HG03442 (cell line): ENCODE results near the gene ACTR3C.
"Not testable (repeated sequence)": the region's sequence is repeated elsewhere in the genome, so short reads cannot be mapped to it uniquely, and the experiment has no call there.

Experiments used
- ATAC-seq: cut with Tn5 transposase; IDR thresholded peaks from one replicate; pipeline ENCODE4 v1.9.1; 2021; ENCODE audit warnings: mild to moderate bottlenecking, moderate library complexity; ENCODE audit not compliant: unreplicated experiment

Gene ACTR3C

DNA sequence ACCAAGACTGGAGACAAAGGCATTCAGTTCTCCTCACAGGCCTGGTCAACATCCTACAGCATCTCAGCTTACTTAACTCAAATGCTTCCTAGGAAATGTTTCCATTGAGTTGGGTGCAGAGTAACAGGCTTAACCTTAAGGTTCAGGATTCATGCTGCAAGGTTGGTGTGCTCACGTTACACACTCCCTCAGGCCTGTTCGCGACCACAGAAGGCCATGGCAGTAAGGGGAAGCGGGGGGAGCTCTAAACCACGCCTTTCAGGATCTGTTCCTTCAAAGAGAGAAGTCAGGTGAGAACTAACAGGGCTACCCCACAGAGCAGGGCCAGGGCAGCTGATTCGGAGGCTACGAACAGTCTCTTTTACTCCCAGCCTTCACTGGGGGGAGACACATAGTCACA lies 35.5 kb downstream of the ACTR3C start:
- ATAC-seq: not testable (repeated sequence)

DNA sequence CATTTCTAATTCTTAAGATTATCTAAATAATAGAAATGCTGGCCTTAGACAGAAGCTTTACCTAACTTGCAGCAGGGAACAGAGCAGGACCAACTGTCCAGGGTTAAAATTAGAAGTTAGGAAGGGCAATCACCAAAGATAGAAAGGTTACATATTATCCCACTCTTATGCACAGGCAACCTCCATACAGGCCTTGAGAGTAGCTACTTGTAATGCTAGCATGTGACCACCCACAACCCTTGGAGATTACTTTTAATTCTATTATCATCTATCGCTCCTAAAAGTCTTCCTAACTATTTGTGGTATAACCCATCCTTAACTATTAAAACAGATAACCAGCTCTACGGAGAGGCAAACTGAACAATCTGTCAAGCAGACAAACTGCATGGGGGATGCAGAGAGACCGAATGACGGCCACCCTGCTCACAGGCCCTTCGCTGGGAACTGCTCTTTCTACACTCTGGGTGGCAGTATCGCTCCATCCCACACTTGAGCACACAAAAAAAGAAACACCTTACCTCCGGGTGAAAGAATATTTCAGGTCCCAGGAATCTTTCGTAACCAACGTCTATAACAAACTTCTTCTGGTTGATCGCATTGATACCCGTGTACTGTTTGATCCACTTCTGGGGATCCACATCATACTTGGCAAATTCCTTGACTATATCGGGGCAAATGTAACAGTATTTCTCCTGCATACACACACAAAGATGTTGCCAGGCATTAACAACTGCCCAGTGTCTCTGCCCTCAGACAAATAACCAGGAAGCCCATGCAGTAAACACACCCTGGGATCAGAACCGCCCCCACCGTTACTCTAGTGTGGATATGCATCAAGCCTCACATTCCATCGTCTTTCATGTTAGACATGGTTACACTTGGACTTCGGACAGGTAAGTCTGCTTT lies 37.2 kb downstream of the ACTR3C start:
- ATAC-seq: peak; percentile 79

GRCh38 chr7:150283608-150284007 lies 39.7 kb downstream of the ACTR3C start:
- not testable (repeated sequence) for ATAC-seq

- not testable (repeated sequence) for ATAC-seq
Observed at GRCh38 chr7:150283111-150283510, 40.2 kb downstream of the ACTR3C start.

- ATAC-seq: not testable (repeated sequence)
Observed at GRCh38 chr7:150281681-150282403, 41.5 kb downstream of the ACTR3C start.

- not testable (repeated sequence) for ATAC-seq
Observed at GRCh38 chr7:150278383-150278782, 45.0 kb downstream of the ACTR3C start.

- ATAC-seq: not testable (repeated sequence)
Observed at GRCh38 chr7:150276132-150276695, 47.1 kb downstream of the ACTR3C start.

DNA sequence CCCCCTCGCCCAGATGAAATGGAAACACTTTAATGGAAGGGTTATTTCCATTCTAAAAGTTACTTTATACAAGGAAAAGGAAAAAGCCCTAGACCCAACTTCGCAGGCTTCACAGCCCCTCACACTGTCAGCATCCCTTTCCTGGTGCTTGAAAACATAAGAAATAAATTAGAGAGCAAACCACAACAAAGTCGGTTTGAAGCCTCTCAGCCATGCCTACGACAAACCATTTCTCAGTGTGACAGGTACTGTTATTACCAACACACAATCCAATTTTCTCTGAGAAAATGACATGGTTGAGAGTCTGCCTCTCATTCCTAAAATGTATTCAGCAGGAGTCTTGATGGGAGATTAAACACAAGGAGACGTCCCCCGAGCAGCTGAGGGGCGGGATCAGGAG lies 51.4 kb downstream of the ACTR3C start:
- ATAC-seq: not testable (repeated sequence)

- not testable (repeated sequence) for ATAC-seq
Observed at GRCh38 chr7:150270101-150270824, 53.1 kb downstream of the ACTR3C start.

DNA sequence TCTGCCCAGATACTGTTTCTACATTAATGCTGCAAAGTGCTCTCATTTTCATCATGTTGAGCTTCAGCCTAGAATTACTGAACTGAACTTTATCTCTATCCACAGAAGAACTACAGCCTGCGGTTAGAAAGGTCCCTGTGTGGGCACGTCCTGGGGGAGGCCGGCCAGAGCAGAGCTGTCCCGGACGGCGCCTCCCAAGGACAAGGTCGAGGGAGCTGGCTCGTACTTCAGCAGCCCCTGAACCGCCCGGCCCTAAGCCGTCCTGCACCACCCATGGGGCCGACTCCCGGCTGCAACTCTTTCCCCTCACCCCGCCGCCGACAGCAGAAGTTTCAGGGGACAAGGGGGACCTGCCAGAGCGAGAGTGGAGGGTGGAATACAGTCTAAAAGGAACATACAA lies 54.5 kb downstream of the ACTR3C start:
- ATAC-seq: not testable (repeated sequence)

GRCh38 chr7:150268287-150268686 lies 55.1 kb downstream of the ACTR3C start:
- ATAC-seq: not testable (repeated sequence)

DNA sequence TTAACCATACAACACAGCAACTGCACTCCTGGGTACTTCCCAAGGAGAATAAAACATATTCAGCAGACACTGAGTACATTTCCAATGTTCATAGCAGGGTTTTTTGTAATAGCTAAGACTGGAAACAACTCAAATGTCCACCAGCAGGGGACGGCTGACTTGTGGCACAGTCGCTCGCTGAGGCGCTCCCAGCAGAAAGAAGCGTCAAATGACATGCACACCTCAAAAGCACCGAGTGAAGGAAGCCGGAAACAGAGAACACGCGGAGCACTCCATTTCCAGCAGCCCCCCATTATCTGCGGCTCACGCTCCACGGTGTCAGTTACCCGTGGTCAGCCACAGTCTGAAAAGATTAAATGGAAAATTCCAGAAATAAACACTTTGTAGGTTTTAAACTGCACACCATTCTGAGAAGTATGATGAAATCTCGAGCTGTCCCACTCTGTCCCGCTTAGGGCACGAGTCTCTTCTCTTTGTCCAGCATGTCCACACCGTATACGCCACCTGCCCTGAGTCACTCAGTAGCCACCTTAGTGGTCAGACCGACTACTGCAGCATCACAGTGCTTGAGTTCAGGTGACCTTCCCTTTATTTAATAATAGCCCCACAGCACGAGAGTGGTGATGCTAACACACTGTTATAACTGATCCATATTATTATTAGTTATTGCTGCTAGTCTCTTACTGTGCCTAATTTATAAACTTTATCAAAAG lies 56.2 kb downstream of the ACTR3C start:
- ATAC-seq: not testable (repeated sequence)

DNA sequence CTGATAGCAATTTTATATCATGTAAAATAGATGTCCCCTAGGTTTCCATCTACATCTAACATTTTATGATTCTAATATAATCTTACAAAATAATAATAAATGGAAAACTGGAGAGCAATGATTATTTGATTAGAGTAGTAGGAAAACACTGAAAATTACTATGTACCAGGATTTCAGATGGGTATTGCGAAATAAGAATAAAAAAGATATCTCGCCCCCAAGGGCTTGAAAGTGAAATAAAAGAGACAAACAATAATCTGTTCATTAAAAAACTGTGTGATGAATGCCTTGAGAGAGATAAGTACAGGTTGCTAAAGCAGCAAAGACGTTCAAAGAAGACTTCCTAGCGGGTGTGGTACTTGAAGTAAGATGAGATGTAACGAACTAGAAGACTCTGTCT lies 60.7 kb downstream of the ACTR3C start:
- not testable (repeated sequence) for ATAC-seq

- ATAC-seq: not testable (repeated sequence)
Observed at GRCh38 chr7:150247745-150248144, 75.6 kb downstream of the ACTR3C start.

DNA sequence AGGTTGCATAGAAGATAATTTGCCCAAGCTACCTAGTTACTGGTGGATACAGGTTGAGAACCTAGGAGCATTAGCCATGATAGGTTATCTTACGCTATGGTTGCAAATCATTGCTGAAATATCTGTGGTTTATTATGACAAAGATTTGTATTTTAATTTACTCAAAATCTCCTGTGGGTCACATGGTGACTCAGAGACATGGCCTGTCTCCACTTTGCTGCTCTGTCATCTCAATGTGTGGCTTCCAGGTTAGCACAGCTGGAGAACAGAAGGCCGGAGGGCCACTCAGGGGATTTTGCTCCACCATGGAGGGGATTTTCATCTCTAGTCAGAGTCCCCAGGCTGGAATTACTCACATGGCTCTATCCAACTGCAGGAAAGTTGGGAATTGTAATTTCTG lies 78.1 kb downstream of the ACTR3C start:
- ATAC-seq: not testable (repeated sequence)

- ATAC-seq: not testable (repeated sequence)
Observed at GRCh38 chr7:150242935-150243334, 80.4 kb downstream of the ACTR3C start.

- not testable (repeated sequence) for ATAC-seq
Observed at GRCh38 chr7:150225444-150225843, 97.9 kb downstream of the ACTR3C start.

- not testable (repeated sequence) for ATAC-seq
Observed at GRCh38 chr7:150222083-150222972, 101.0 kb downstream of the ACTR3C start.

GRCh38 chr7:150220673-150221181 lies 102.6 kb downstream of the ACTR3C start:
- ATAC-seq: not testable (repeated sequence)
